Heart right ventricle (tissue), 16 donors: ENCODE measurements around the gene CLMP. TPM values are rescaled to one million over a fixed set of nuclear protein-coding genes. Genes with fewer than 3 reads are reported as not detected.

Source experiments
- ATAC-seq, 8 donors: fragments of 200-7000 bp; cut with Tn5 transposase; one replicate each; pipeline ENCODE4 v1.9.1; 2020; ENCODE audit warnings: mild to moderate bottlenecking in 8 of 8, moderate library complexity in 8 of 8, moderate number of reproducible peaks in 1 of 8
- DNase-seq, 2 donors: peaks; one replicate each; pipeline ENCODE4 v3.0.0-alpha.2; 2020
- H3K27ac ChIP-seq, 10 donors: fragments of 200-600 bp; sonication (generic) in 2 of 10; one replicate each; pipeline versions ENCODE4 v1.5.0 to v1.8.0; 2020 to 2022; ENCODE audit warnings: mild to moderate bottlenecking in 3 of 10
- H3K27me3 ChIP-seq, 7 donors: fragments of 200-600 bp; one replicate each; pipeline ENCODE4 v1.8.0; 2021 to 2022; ENCODE audit warnings: mild to moderate bottlenecking in 2 of 7
- H3K36me3 ChIP-seq, 9 donors: fragments of 200-600 bp; sonication (generic) in 1 of 9; one replicate each; pipeline versions ENCODE4 v1.5.0 to v1.8.0; 2020 to 2022; ENCODE audit warnings: mild to moderate bottlenecking in 2 of 9
- H3K4me1 ChIP-seq, 9 donors: fragments of 200-600 bp; sonication (generic) in 1 of 9; one replicate each; pipeline versions ENCODE4 v1.5.0 to v1.8.0; 2020 to 2022; ENCODE audit warnings: mild to moderate bottlenecking in 4 of 9
- H3K4me3 ChIP-seq, 10 donors: fragments of 200-600 bp; sonication (generic) in 2 of 10; one replicate each; pipeline versions ENCODE4 v1.5.0 to v1.8.0; 2020 to 2022; ENCODE audit warnings: mild to moderate bottlenecking in 7 of 10, moderate library complexity in 2 of 10
- H3K9me3 ChIP-seq, 11 donors: fragments of 200-600 bp in 10 of 11; sonication (generic) in 2 of 11; one replicate each; pipeline versions ENCODE4 v1.5.0 to v1.8.0; 2013 to 2022; ENCODE audit warnings: mild to moderate bottlenecking in 2 of 11, control low read depth in 1 of 11, moderate library complexity in 1 of 11
- CTCF ChIP-seq, 9 donors: fragments of 200-600 bp; sonication (generic) in 2 of 9; IDR thresholded peaks; one replicate each; pipeline versions ENCODE4 v1.5.0 to v1.8.0; 2021 to 2022; ENCODE audit warnings: antibody characterized with exemption in 9 of 9, mild to moderate bottlenecking in 5 of 9, moderate library complexity in 1 of 9
- WGBS, 2 donors: extraction: QIAGEN DNeasy Blood & Tissue Kit; methylation state at CpG; one replicate each; pipeline ENCODE4 v1.1.7; 2013; ENCODE audit warnings: inconsistent platforms in 1 of 2; 5-methylcytosine and 5-hydroxymethylcytosine counted together
- intact Hi-C, 10 donors: fragments of 100-400 bp; cut with DNase I; formaldehyde crosslinking; loops; one replicate each; pipeline versions ENCODE4 v1.11.1 to v1.14.2; 2022
- polyA plus RNA-seq, 2 donors: library from polyadenylated mRNA; stranded (reverse); fragments of 200-250 nt; gene quantifications; one replicate each; pipeline ENCODE4 v1.2.3, GENCODE V29; 2013
- total RNA-seq, 10 donors: library from RNA; stranded (reverse); fragmentation: NEBNext Ultra II Directional in 3 of 10; extraction: Animal tissue kit (Norgen Biotek cat#: 25700) in 3 of 10; gene quantifications; one replicate each; pipeline versions ENCODE4 v1.2.1 to v1.2.4, GENCODE V29; 2021 to 2023
- donor health status: Arrhythmogenic right ventricular cardiomyopathy.
- donor health status: ischemic (EF 13 %, LVEDD 7.1; RV severe dilation, severe dysfunction).
- donor health status: healthy with polysubstance abuse.
- donor health status: DM: no; HTN: yes; CAD: no.
- donor health status: DM: no; HTN: no; CAD: no.
- donor health status: ischemic (EF 25% LVEDD 6.9; RV normal size, moderate dysfunction).
- donor health status: ischemic (EF 25% LVEDD 5.7; RV mildly dilated, moderate dysfunction).
- donor health status: healthy.
- donor health status: DM: yes; HTN: yes; CAD: no.
- donor health status: Ischemic cardiomyopathy.
- donor health status: ischemic (EF 35%, LVEDD 5.7; RV mildly dilated, moderate dysfunction).
- donor health status: nonischemic (EF 11% LVEDD 7.7; RV severe dilation, severe dysfunction).
- donor health status: DM: yes; HTN: yes; CAD: no.
- donor health status: PGD.
- donor health status: ischemic (EF 29% LVEDD 5.4; RV normal size, mild dysfunction).
- donor health status: nonischemic (EF 23%, LVEDD 6.1; RV moderate dilation, normal function).

Gene CLMP
- total and polyA plus RNA-seq, 12 donors: 1.9 to 16.9 (median 5.2) TPM

GRCh38 chr11:123145661-123146060 is 49.4 kb downstream of the CLMP start:
- H3K4me1 ChIP-seq: peaks cover 0 to 11% (median 6%) of the 10 kb centered on the region in 9 donors
- peaks cover 0 to 30% (median 0%) of the 10 kb centered on the region in 7 donors for H3K27me3 ChIP-seq
- ATAC-seq: peak in 7 of 8 donors; percentile 23 to 68 (median 38)
- no peak for DNase-seq
- no peak for TF ChIP-seq CTCF (IDR thresholded peaks at IDR 0.05)
- no peaks in the 10 kb centered on the region for H3K36me3 ChIP-seq
- no peaks in the 10 kb centered on the region for H3K9me3 ChIP-seq
- 53 to 64% methylated on average over 9 of the region's 9 CpGs for WGBS, 2 donors
- H3K4me3 ChIP-seq: no peak overlapping the region
- intact Hi-C loops: no loop called here
- H3K27ac ChIP-seq: no peak overlapping the region

DNA sequence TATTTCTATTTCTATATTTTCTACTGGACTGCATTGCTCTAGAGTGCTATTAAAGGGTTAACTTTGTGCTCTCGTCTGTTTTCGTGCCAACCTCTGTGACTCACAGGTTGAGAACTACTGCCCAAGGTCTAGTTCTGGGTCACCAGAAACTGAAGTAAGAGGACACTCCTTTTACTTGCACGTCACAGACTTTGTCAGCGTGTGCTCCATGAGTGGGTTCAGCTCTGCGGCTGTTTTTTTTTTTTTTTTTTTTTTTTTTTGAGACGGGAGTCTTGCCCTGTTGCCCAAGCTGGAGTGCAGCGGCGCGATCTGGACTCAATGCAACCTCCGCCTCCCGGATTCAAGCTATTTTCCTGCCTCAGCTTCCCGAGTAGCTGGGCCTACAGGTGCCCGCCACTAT is 49.8 kb downstream of the CLMP start:
- peaks cover 0 to 11% (median 6%) of the 10 kb centered on the region in 9 donors for H3K4me1 ChIP-seq
- WGBS, 2 donors: 40 to 49% methylated on average over 12 to 13 of the region's 13 CpGs
- intact Hi-C loops: no loop called here
- no peak for TF ChIP-seq CTCF (IDR thresholded peaks at IDR 0.05)
- peak; percentile 50 to 96 (median 67) for ATAC-seq
- H3K27me3 ChIP-seq: peaks cover 0 to 31% (median 0%) of the 10 kb centered on the region in 7 donors
- H3K9me3 ChIP-seq: no peaks in the 10 kb centered on the region
- H3K36me3 ChIP-seq: no peaks in the 10 kb centered on the region
- DNase-seq: no peak
- no peak overlapping the region for H3K4me3 ChIP-seq
- no peak overlapping the region for H3K27ac ChIP-seq

DNA sequence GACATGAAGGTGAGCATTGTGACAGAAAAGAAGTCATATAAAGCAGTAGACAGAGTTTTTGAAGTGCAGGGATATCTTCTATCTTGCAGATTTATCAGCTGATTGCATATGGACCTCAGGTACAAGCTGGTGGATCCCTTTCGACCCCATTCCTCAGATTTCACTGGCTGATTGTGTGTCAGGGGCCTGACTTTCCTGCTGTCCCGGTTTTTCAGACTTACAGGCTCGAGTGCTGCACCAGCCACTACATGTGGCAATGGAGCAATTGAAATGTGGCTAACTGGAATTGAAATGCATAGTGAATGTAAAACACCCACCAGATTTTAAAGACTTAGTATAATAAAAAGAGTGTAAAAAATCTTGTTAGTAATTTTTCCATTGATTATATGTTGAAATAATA is 50.3 kb downstream of the CLMP start:
- Histone ChIP-seq H3K27me3 (peaks cover 0 to 31% (median 0%) of the 10 kb centered on the region in 7 donors), H3K4me3 (no peak overlapping the region), H3K36me3 (no peaks in the 10 kb centered on the region), H3K4me1 (peaks cover 0 to 11% (median 6%) of the 10 kb centered on the region in 9 donors), H3K9me3 (no peaks in the 10 kb centered on the region), H3K27ac (no peak overlapping the region)
- DNase-seq: no peak
- no peak for ATAC-seq
- TF ChIP-seq CTCF (IDR thresholded peaks at IDR 0.05): no peak
- intact Hi-C loops: no loop called here
- WGBS, 2 donors: 84 to 95% methylated on average over 3 of the region's 3 CpGs

DNA sequence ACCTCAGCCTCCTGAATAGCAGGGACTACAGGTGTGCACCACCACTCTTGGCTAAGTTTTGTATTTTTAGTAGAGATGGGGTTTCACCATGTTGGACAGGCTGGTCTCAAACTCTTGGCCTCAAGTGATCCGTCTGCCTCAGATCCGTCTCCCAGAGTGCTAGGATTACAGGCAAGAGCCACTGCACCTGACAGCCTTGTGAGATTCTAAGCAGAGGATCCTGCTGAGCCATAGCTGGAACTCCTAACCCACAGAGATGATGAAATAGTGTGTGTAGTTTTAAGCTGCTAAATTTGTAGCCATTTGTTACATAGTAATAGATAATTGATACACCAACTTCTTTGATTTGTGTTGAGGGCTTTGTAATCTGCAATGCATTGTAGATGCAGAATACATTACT is 51.1 kb downstream of the CLMP start:
- WGBS, 2 donors: 95 to 96% methylated on average over 2 of the region's 2 CpGs
- TF ChIP-seq CTCF (IDR thresholded peaks at IDR 0.05): no peak
- Histone ChIP-seq H3K36me3 (no peaks in the 10 kb centered on the region), H3K4me3 (no peak overlapping the region), H3K4me1 (peaks cover 0 to 11% (median 6%) of the 10 kb centered on the region in 9 donors), H3K27me3 (peaks cover 0 to 31% (median 0%) of the 10 kb centered on the region in 7 donors), H3K9me3 (no peaks in the 10 kb centered on the region), H3K27ac (no peak overlapping the region)
- ATAC-seq: no peak
- intact Hi-C loops: no loop called here
- DNase-seq: no peak
